GM12801 (cell line): Measurements from ENCODE around the gene KIAA1958.

Experiments
- TF ChIP-seq, protein P1 (sequence below): IDR thresholded peaks from one replicate; pipeline ENCODE4 v1.5.1; 2011; ENCODE audit warnings: control low read depth; ENCODE audit not compliant: insufficient read length; ENCODE audit errors: extremely low read depth

The KIAA1958 gene

DNA sequence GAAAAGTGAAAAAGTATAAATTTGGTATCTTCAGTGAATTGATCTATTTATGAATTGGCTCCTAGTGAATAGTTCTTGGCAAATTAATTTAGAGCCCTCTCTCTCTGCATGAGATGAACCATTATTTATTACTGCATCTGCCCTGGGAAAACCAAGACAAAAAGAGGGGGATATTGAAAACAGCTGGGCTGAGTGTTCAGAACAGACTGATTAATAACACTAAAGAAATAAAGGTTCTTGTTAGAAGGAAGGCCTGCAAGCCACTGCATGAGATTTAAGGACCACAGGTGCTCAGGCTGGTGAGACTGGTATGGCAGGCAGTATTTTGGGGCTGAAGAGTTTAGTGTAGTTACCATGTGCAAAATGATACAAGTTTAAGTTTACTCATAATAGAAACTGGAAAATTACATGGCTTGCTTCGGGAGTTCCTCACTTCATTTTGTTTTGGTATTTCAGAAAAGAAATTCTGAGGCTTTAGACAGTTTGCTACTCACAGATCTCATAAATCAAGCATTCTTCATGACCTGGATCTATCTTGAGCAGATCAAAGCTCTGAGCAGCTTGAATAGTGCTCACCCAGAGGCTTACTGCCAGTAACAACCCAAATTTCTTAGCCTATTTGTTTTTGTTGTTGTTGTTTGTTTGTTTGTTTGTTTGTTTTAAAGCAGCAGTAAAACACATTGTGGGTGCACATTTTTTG, 56.1 kb downstream of the KIAA1958 start:
- TF ChIP-seq, protein P1, sequence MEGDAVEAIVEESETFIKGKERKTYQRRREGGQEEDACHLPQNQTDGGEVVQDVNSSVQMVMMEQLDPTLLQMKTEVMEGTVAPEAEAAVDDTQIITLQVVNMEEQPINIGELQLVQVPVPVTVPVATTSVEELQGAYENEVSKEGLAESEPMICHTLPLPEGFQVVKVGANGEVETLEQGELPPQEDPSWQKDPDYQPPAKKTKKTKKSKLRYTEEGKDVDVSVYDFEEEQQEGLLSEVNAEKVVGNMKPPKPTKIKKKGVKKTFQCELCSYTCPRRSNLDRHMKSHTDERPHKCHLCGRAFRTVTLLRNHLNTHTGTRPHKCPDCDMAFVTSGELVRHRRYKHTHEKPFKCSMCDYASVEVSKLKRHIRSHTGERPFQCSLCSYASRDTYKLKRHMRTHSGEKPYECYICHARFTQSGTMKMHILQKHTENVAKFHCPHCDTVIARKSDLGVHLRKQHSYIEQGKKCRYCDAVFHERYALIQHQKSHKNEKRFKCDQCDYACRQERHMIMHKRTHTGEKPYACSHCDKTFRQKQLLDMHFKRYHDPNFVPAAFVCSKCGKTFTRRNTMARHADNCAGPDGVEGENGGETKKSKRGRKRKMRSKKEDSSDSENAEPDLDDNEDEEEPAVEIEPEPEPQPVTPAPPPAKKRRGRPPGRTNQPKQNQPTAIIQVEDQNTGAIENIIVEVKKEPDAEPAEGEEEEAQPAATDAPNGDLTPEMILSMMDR = no peak

DNA sequence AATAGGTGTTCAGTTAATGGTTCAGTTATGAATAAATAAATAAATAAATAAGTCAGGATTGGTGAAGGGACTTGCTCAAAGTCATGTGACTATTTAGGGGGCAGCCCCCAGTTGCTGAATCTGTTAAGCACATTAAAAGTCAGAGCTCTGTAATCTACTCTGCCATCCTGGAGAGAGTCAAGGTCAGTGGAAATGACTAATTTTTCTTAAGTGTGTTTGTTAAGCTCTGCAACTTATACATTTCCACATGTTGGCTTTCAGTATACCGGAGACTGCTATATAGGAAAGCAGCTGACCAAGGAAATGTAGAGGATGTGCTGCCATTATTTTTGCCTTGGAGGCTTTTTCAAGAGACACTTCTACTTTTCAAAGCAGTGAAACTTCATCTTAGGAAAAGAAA, 57.9 kb downstream of the KIAA1958 start:
- TF ChIP-seq, protein P1 = no peak

DNA sequence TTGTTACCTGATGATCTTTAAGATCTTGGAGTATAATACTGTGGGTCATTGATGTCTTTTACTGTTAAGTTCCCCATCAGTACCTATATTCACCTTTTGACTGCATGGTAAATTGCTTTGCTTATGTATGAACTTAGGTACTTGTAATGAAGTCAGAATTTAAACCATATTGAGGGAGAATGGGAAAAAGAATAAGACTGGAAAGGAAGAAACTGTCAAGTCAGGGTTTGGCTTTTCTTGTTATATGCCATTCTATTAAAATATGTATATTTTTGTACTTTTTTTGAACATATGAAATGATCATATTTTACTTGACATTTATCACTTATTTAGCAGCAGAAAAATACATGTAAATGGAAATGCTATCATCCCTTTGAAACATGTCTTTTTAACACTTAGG, 58.6 kb downstream of the KIAA1958 start:
- TF ChIP-seq, protein P1 = no peak

DNA sequence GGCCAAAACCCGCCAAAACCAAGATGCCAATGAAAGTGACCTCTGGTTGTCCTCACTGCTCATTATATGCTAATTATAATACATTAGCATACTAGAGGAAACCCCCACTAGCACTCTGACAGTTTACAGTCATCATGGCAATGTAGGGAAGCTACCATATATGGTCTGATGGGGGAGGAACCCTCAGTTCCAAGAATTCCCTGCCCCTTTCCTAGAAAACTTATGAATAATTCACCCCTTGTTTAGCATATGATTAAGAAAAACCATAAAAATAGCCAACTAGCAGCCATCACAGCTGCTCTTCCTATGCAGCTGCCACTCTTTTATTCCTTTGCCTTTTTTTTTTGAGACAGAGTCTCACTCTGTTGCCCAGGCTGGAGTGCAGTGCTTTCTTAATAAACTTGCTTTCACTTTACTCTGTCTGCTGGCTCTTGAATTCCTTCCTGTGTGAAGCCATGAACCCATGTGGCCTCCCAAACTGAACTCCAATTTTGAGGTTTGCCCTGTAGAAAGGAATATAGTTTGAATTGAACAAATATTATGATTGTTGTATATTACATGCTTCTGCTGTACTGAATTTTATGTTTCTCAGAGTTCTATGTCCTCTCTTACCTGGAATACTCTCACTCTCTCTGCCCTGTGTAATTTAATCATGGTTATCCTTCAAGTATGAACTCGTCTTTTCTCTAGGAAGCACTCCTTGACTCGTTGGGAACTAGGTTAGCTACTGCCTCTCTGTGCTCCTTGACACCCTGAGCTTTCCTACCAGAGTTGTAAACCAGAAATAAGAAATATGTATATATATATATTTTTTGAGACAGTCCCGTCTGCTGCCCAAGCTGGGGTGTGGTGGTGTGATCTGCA, 59.8 kb downstream of the KIAA1958 start:
- TF ChIP-seq, protein P1 = no peak

DNA sequence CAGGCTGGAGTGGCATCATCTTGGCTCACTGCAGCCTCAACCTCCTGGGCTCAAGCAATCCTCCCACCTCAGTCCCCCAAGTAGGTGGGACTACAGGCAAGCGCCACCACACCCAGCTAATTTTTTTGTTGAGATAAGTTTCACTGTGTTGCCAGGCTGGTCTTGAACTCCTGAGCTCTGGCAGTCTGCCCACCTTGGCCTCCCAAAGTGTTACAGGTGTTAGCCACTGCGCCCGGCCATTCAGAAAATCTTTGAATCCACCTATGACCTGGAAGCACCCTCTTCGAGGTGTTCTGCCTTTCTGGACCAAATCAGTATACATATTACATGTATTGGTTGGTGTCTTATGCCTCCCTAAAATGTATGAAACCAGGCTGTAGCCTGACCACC, 61.4 kb downstream of the KIAA1958 start:
- TF ChIP-seq, protein P1 = no peak

DNA sequence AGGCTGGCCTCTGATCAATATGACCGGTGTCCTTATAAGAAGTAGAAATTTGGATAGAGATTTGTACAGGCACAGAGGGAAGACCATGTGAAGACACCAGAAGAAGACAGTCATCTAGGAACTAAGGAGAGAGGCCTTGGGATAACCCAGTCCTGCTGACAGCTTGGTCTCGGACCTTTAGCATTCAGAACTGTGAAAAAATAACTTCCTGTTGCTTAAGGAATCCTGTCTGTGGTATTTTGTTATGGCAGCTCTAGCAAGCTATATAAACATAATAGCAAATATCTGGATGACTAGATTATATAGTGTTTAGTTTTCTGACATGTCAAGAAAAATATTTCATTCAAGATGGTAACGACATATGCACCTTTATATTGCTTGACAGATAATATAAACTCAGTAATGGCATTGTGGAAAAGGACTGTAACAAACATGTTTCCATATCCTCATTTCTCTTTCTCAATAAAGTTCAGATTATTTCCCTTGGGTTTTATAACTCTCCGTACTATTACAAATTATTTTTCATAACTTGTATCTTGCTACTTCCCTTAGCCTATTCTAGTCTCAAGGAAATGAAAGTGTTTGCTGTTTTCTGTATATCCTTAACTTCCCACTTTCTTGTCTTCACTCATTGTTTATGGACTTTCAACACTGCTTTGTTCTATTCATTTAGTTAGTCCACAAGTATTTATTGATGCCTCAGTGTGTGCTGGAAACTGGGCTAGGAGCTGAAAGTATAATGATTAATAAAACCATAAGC, 62.4 kb downstream of the KIAA1958 start:
- TF ChIP-seq, protein P1 = no peak

DNA sequence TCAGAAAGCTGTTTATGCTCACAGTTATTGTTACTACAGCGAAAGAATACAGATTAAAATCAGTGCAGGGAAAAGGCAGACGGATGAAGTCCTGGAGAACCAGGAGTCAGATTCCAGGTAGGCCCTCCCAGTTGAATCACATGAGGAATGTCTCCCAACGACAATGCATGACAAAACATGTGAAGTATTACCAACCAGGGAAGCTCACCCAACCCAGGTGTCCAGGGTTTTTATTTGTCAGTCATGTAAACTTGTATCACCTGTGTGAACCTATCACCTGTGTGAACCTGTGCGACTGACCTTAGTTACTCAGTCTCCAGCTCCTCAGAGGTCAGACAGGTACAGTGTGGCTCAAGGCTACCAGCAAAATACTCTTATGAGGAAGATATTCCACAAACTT, 63.9 kb downstream of the KIAA1958 start:
- TF ChIP-seq, protein P1 = no peak
